Naive thymus-derived CD4-positive, alpha-beta T cell (primary cell): ENCODE measurements around the gene NANS. TPM values are rescaled to one million over a fixed set of nuclear protein-coding genes. Genes with fewer than 3 reads are reported as not detected.

Experiments used
- ATAC-seq: fragments of 150-1000 bp; cut with Tn5 transposase; 2 replicates; pipeline ENCODE4 v1.10.0; 2021; ENCODE audit warnings: mild to moderate bottlenecking, moderate library complexity
- CTCF ChIA-PET: fragments of 350-600 bp; sonication (Branson Sonifier 250); formaldehyde crosslinking; loops from one replicate; lab custom pipeline; 2021; ENCODE audit warnings: antibody characterized with exemption; lab: Charles Lee
- POLR2A ChIA-PET: fragments of 350-600 bp; sonication (Branson Sonifier 250); formaldehyde crosslinking; loops from one replicate; lab custom pipeline; 2021; ENCODE audit warnings: antibody characterized with exemption, inconsistent platforms; lab: Charles Lee
- DNase-seq, 9 donors: peaks; one replicate each; pipeline versions ENCODE4 v3.0.0 to v3.0.0-alpha.2; 2020 to 2022; ENCODE audit warnings: mixed read lengths in 1 of 9
- H3K27ac ChIP-seq: one replicate; pipeline ENCODE4 v1.7.0; 2013; ENCODE audit warnings: mild to moderate bottlenecking, low read depth, low read length, moderate library complexity
- H3K27me3 ChIP-seq, 2 donors: one replicate each; pipeline ENCODE4 v1.7.0; 2013; ENCODE audit warnings: low read length in 2 of 2, mild to moderate bottlenecking in 2 of 2, moderate library complexity in 2 of 2; ENCODE audit not compliant: control insufficient read depth in 2 of 2, insufficient read depth in 2 of 2
- H3K36me3 ChIP-seq, 3 experiments: 1 replicate in 2 of 3; 2 replicates in 1 of 3; pipeline ENCODE4 v1.7.0; 2013; ENCODE audit warnings: low read length in 3 of 3, mild to moderate bottlenecking in 3 of 3, moderate library complexity in 1 of 3; ENCODE audit not compliant: insufficient read depth in 3 of 3, control insufficient read depth in 2 of 3
- H3K4me1 ChIP-seq, 2 donors: one replicate each; pipeline ENCODE4 v1.7.0; 2013; ENCODE audit warnings: low read length in 2 of 2, mild to moderate bottlenecking in 2 of 2, moderate library complexity in 1 of 2; ENCODE audit not compliant: control insufficient read depth in 2 of 2, insufficient read depth in 2 of 2
- H3K4me3 ChIP-seq: 2 replicates; pipeline ENCODE4 v1.7.0; 2013; ENCODE audit warnings: mild to moderate bottlenecking, low read length
- H3K9me3 ChIP-seq, 3 experiments: 1 replicate in 2 of 3; 2 replicates in 1 of 3; pipeline ENCODE4 v1.7.0; 2013; ENCODE audit warnings: low read length in 3 of 3; ENCODE audit not compliant: control insufficient read depth in 2 of 3
- H3K27ac Mint-ChIP-seq, 9 donors: one replicate each; pipeline ENCODE4 v1.8.0; 2020 to 2022; ENCODE audit warnings: mixed read lengths in 9 of 9, mild to moderate bottlenecking in 8 of 9, moderate library complexity in 5 of 9, inconsistent platforms in 2 of 9
- H3K27me3 Mint-ChIP-seq, 5 donors: one replicate each; pipeline ENCODE4 v1.8.0; 2021 to 2022; ENCODE audit warnings: mixed read lengths in 5 of 5, mild to moderate bottlenecking in 1 of 5
- H3K36me3 Mint-ChIP-seq, 5 donors: one replicate each; pipeline ENCODE4 v1.8.0; 2020 to 2022; ENCODE audit warnings: mixed read lengths in 5 of 5, mild to moderate bottlenecking in 3 of 5, inconsistent platforms in 1 of 5
- H3K4me1 Mint-ChIP-seq, 7 donors: one replicate each; pipeline ENCODE4 v1.8.0; 2020 to 2022; ENCODE audit warnings: mixed read lengths in 7 of 7, mild to moderate bottlenecking in 3 of 7, inconsistent platforms in 1 of 7
- H3K4me3 Mint-ChIP-seq, 10 donors: one replicate each; pipeline ENCODE4 v1.8.0; 2020 to 2022; ENCODE audit warnings: mild to moderate bottlenecking in 10 of 10, mixed read lengths in 10 of 10, moderate library complexity in 6 of 10, inconsistent platforms in 2 of 10
- H3K9me3 Mint-ChIP-seq, 11 donors: one replicate each; pipeline ENCODE4 v1.8.0; 2020 to 2022; ENCODE audit warnings: mixed read lengths in 11 of 11, mild to moderate bottlenecking in 4 of 11, inconsistent platforms in 1 of 11, moderate library complexity in 1 of 11
- intact Hi-C, 2 donors: fragments of 100-400 bp; cut with micrococcal nuclease; formaldehyde crosslinking; loops; one replicate each; pipeline ENCODE4 v1.15.1; 2023
- polyA plus RNA-seq, 2 donors: library from polyadenylated mRNA; unstranded; fragments of 300-500 nt; fragmentation: Illumina TruSeq; gene quantifications; one replicate each; pipeline ENCODE4 v1.2.3, GENCODE V29; 2021
- total RNA-seq, 6 experiments: library from RNA in 5 of 6; stranded (reverse) in 5 of 6; gene quantifications; 1 replicate in 5 of 6; 2 replicates in 1 of 6; pipeline ENCODE4 v1.2.3 and lab custom pipeline; 2021 to 2026

NANS gene
- total and polyA plus RNA-seq, 7 experiments from 2014 or later = 16.3 to 58.9 (median 33.2) TPM

GRCh38 chr9:98130576-98131228 is 74.2 kb downstream of the NANS start:
- ChIA-PET CTCF (no interaction called here), POLR2A (no interaction called here)
- no peaks in the 10 kb centered on the region for H3K27me3 Mint-ChIP-seq
- H3K36me3 Mint-ChIP-seq = peaks cover 4 to 47% (median 11%) of the 10 kb centered on the region in 5 donors
- H3K4me1 ChIP-seq = no peaks in the 10 kb centered on the region
- no peaks in the 10 kb centered on the region for H3K27me3 ChIP-seq
- H3K36me3 ChIP-seq = peaks cover 0 to 78% (median 0%) of the 10 kb centered on the region in 3 experiments
- no peak overlapping the region for H3K4me3 Mint-ChIP-seq
- H3K9me3 Mint-ChIP-seq = no peaks in the 10 kb centered on the region
- DNase-seq (no peak), ATAC-seq (no peak)
- no peaks in the 10 kb centered on the region for H3K9me3 ChIP-seq
- H3K4me3 ChIP-seq = no peak overlapping the region
- H3K27ac Mint-ChIP-seq = peak overlapping the region in 5 of 9 donors; percentile 41 to 69 (median 49)
- intact Hi-C loops = no loop called here
- no peak overlapping the region for H3K27ac ChIP-seq
- peaks cover 0 to 16% (median 7%) of the 10 kb centered on the region in 7 donors for H3K4me1 Mint-ChIP-seq

- peaks cover 0 to 81% (median 0%) of the 10 kb centered on the region in 3 experiments for H3K36me3 ChIP-seq
- no peak overlapping the region for H3K4me3 Mint-ChIP-seq
- no peak overlapping the region for H3K27ac ChIP-seq
- ATAC-seq = no peak
- no peak overlapping the region for H3K4me3 ChIP-seq
- no peak for DNase-seq
- peak overlapping the region in 2 of 9 donors; percentile 28 to 67 for H3K27ac Mint-ChIP-seq
- CTCF ChIA-PET = no interaction called here
- no peaks in the 10 kb centered on the region for H3K4me1 ChIP-seq
- no peaks in the 10 kb centered on the region for H3K9me3 Mint-ChIP-seq
- H3K9me3 ChIP-seq = no peaks in the 10 kb centered on the region
- no peaks in the 10 kb centered on the region for H3K27me3 Mint-ChIP-seq
- H3K4me1 Mint-ChIP-seq = peaks cover 0 to 16% (median 7%) of the 10 kb centered on the region in 7 donors
- H3K36me3 Mint-ChIP-seq = peaks cover 0 to 42% (median 6%) of the 10 kb centered on the region in 5 donors
- POLR2A ChIA-PET = no interaction called here
- H3K27me3 ChIP-seq = no peaks in the 10 kb centered on the region
- intact Hi-C loops = no loop called here
Measured at GRCh38 chr9:98132158-98132557, 75.6 kb downstream of the NANS start.

Other genes starting within 250 kb of the NANS start
- not detected for gene FOXE1, start 203.5 kb upstream of the NANS start, total RNA-seq
- under 1 TPM in 1 of 2 donors, not detected in 1; 0.05 TPM for gene FOXE1, start 203.5 kb upstream of the NANS start, polyA plus RNA-seq
- gene TRMO, start 134.2 kb upstream of the NANS start, total RNA-seq = 10 to 100 TPM; 26.8 to 55.3 (median 43.8) TPM
- 10 to 100 TPM; 24.5 to 29.3 TPM for gene TRMO, start 134.2 kb upstream of the NANS start, polyA plus RNA-seq
- 1 to 10 TPM; 1.3 to 4.3 (median 2.3) TPM for gene HEMGN, start 118.6 kb upstream of the NANS start, total RNA-seq
- gene HEMGN, start 118.6 kb upstream of the NANS start, polyA plus RNA-seq = 10 to 100 TPM; 13.6 to 14.2 TPM
- 100 to 1,000 TPM; 143 to 267 (median 186) TPM for gene ANP32B, start 73.4 kb upstream of the NANS start, total RNA-seq
- gene ANP32B, start 73.4 kb upstream of the NANS start, polyA plus RNA-seq = 100 to 1,000 TPM; 108 to 123 TPM
- gene TRIM14, start 62.5 kb downstream of the NANS start, total RNA-seq = 100 to 1,000 TPM in 1 of 5 experiments, 10 to 100 TPM in 4; 54.1 to 114 (median 79.7) TPM
- gene TRIM14, start 62.5 kb downstream of the NANS start, polyA plus RNA-seq = 100 to 1,000 TPM in 1 of 2 donors, 10 to 100 TPM in 1; 57.8 to 107 TPM
- 1 to 10 TPM; 3.0 to 9.7 (median 7.7) TPM for gene CORO2A, start 135.9 kb downstream of the NANS start, total RNA-seq
- gene CORO2A, start 135.9 kb downstream of the NANS start, polyA plus RNA-seq = 1 to 10 TPM; 6.6 to 9.0 TPM
- 10 to 100 TPM in 1 of 5 experiments, 1 to 10 TPM in 4; 4.9 to 16.6 (median 8.8) TPM for gene TBC1D2, start 198.9 kb downstream of the NANS start, total RNA-seq
- 1 to 10 TPM; 3.3 to 8.8 TPM for gene TBC1D2, start 198.9 kb downstream of the NANS start, polyA plus RNA-seq